Osteocyte (in vitro differentiated cells): ENCODE results near the gene XKR8. TPM values are rescaled to one million over a fixed set of nuclear protein-coding genes. Genes with fewer than 3 reads are reported as not detected.
"Not testable (repeated sequence)": the region's sequence is repeated elsewhere in the genome, so short reads cannot be mapped to it uniquely, and the experiment has no call there.

Experiments used
- DNase-seq: peaks from one replicate; pipeline ENCODE4 v3.0.0; 2021; ENCODE audit warnings: mixed read lengths; ENCODE audit not compliant: unreplicated experiment; ENCODE audit errors: extremely low spot score
- H3K27ac Mint-ChIP-seq: one replicate; pipeline ENCODE4 v1.8.0; 2021; ENCODE audit warnings: mild to moderate bottlenecking, mixed read lengths; ENCODE audit not compliant: unreplicated experiment
- H3K27me3 Mint-ChIP-seq: one replicate; pipeline ENCODE4 v1.8.0; 2021; ENCODE audit warnings: mixed read lengths; ENCODE audit not compliant: unreplicated experiment
- H3K36me3 Mint-ChIP-seq: one replicate; pipeline ENCODE4 v1.8.0; 2021; ENCODE audit warnings: mixed read lengths; ENCODE audit not compliant: unreplicated experiment
- H3K4me1 Mint-ChIP-seq: one replicate; pipeline ENCODE4 v1.8.0; 2021; ENCODE audit warnings: mixed read lengths; ENCODE audit not compliant: unreplicated experiment
- H3K4me3 Mint-ChIP-seq: one replicate; pipeline ENCODE4 v1.8.0; 2021; ENCODE audit warnings: mild to moderate bottlenecking, moderate library complexity, mixed read lengths; ENCODE audit not compliant: unreplicated experiment
- H3K9me3 Mint-ChIP-seq: one replicate; pipeline ENCODE4 v1.8.0; 2021; ENCODE audit warnings: mixed read lengths; ENCODE audit not compliant: unreplicated experiment
- total RNA-seq: library from RNA; stranded (reverse); gene quantifications from 2 replicates; pipeline ENCODE4 v1.2.1, GENCODE V29; 2021
- TF ChIP-seq, protein P1 (sequence below): fragments of 200-600 bp; sonication (generic); IDR thresholded peaks from 2 replicates; pipeline ENCODE4 v1.5.0; 2021; ENCODE audit warnings: antibody characterized with exemption, mild to moderate bottlenecking, moderate library complexity

The XKR8 gene
- total RNA-seq, 1 donor from 2014 or later, result 3.8 TPM

- TF ChIP-seq, protein P1, sequence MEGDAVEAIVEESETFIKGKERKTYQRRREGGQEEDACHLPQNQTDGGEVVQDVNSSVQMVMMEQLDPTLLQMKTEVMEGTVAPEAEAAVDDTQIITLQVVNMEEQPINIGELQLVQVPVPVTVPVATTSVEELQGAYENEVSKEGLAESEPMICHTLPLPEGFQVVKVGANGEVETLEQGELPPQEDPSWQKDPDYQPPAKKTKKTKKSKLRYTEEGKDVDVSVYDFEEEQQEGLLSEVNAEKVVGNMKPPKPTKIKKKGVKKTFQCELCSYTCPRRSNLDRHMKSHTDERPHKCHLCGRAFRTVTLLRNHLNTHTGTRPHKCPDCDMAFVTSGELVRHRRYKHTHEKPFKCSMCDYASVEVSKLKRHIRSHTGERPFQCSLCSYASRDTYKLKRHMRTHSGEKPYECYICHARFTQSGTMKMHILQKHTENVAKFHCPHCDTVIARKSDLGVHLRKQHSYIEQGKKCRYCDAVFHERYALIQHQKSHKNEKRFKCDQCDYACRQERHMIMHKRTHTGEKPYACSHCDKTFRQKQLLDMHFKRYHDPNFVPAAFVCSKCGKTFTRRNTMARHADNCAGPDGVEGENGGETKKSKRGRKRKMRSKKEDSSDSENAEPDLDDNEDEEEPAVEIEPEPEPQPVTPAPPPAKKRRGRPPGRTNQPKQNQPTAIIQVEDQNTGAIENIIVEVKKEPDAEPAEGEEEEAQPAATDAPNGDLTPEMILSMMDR, result no peak
- peaks cover 30% of the 10 kb centered on the region for H3K36me3 Mint-ChIP-seq
Observed at GRCh38 chr1:27994060-27994459, 34.3 kb downstream of the XKR8 start.

GRCh38 chr1:27994526-27994925, 34.8 kb downstream of the XKR8 start:
- H3K4me1 Mint-ChIP-seq, DNase-seq, H3K27me3 Mint-ChIP-seq, H3K4me3 Mint-ChIP-seq, H3K27ac Mint-ChIP-seq, H3K9me3 Mint-ChIP-seq: not testable (repeated sequence)
- H3K36me3 Mint-ChIP-seq, result peaks cover 29% of the 10 kb centered on the region

More at GRCh38 chr1:27994060-27994459, 34.3 kb downstream of the XKR8 start:
- Mint-ChIP-seq H3K27ac (no peak overlapping the region), H3K4me1 (no peaks in the 10 kb centered on the region), H3K4me3 (no peak overlapping the region), H3K27me3 (no peaks in the 10 kb centered on the region), H3K9me3 (no peaks in the 10 kb centered on the region)
- DNase-seq, result no peak

DNA sequence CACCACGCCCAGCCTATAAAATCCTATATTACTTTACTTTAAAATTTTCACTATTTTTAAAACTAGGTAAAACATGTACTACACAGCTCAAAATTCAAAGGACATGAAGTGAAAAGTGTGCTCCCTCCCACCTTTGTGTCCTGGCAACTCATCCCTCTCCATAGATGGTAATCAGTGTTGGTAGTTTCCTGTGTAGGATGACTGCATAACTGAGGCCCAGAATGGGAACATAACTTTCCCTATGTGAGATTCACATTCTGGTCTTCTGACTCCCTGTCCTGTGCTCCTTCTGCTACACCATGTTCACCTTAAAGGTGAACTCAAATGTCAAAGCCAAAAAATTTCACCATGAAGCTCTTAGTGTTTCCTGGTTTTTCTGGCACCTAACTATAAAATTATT, 39.3 kb downstream of the XKR8 start:
- Mint-ChIP-seq H3K4me3 (no peak overlapping the region), H3K9me3 (no peaks in the 10 kb centered on the region), H3K27ac (no peak overlapping the region), H3K4me1 (no peaks in the 10 kb centered on the region), H3K36me3 (peaks cover 21% of the 10 kb centered on the region), H3K27me3 (no peaks in the 10 kb centered on the region)
- no peak for DNase-seq
- TF ChIP-seq, protein P1, result no peak

DNA sequence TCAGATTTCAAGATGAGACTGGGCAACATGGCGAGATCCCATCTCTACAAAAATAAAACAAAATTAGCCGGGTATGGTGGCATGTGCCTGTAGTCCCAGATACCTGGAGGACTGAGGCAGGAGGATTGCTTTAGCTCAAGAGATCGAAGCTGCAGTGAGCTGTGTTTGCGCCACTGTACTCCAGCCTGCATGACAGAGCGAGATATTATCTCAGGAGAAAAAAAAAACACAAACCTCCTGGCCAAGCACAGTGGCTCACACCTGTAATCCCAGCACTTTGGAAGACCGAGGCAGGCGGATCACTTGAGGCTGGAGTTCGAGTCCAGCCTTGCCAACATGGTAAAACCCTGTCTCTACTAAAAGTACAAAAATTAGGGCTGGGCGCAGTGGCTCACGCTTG, 42.8 kb downstream of the XKR8 start:
- Mint-ChIP-seq H3K4me3 (no peak overlapping the region), H3K9me3 (no peaks in the 10 kb centered on the region), H3K4me1 (no peaks in the 10 kb centered on the region), H3K27me3 (no peaks in the 10 kb centered on the region), H3K27ac (no peak overlapping the region), H3K36me3 (peaks cover 22% of the 10 kb centered on the region)
- TF ChIP-seq, protein P1, result no peak
- DNase-seq, result no peak

DNA sequence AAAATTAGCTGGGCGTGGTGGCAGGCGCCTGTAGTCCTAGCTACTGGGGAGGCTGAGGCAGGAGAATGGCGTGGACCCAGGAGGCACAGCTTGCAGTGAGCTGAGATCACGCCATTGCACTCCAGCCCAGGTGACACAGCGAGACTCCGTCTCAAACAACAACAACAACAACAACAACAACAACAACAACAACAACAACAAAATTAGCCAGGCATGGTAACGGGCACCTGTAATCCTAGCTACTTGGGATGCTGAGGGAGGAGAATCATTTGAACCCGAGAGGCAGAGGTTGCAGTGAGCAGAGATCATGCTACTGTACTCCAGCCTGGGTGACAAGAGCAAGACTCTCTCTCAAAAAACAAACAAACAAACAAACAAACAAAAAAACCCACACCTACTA, 43.3 kb downstream of the XKR8 start:
- H3K27ac Mint-ChIP-seq, H3K4me1 Mint-ChIP-seq, H3K4me3 Mint-ChIP-seq, H3K27me3 Mint-ChIP-seq, DNase-seq, H3K9me3 Mint-ChIP-seq: not testable (repeated sequence)
- H3K36me3 Mint-ChIP-seq, result peaks cover 20% of the 10 kb centered on the region

DNA sequence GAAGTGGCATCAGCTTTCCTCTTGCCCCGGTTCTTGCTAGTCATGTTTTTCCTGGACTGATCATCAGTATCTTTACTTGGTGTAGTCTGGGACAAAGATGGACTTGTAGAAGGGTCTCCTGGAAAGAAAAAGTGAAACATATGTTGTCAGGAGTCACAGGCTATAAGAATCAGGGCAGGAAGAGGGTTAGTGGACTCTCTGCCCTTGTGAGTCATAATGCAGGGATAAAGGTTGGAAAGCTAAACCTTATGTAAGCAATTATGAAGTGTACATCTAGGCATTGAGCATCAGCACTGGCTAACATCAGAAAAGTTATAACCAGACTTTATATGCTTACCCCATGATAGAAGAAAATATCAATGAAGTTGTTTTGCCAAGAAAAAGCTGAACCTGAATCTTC, 51.2 kb downstream of the XKR8 start:
- no peak overlapping the region for H3K27ac Mint-ChIP-seq

More for the DNA sequence above, 51.2 kb downstream of the XKR8 start:
- TF ChIP-seq, protein P1, result no peak
- no peak for DNase-seq
- Mint-ChIP-seq H3K4me3 (no peak overlapping the region), H3K9me3 (no peaks in the 10 kb centered on the region), H3K4me1 (no peaks in the 10 kb centered on the region), H3K36me3 (peaks cover 26% of the 10 kb centered on the region), H3K27me3 (no peaks in the 10 kb centered on the region)

Other genes with a start within 250 kb of the XKR8 start
- 12.7 and 15.5 TPM in 2 replicates for gene FAM76A, start 234.0 kb upstream of the XKR8 start, total RNA-seq
- 40.5 and 44.5 TPM in 2 replicates for gene STX12, start 186.8 kb upstream of the XKR8 start, total RNA-seq
- 49.5 and 49.6 TPM in 2 replicates for gene PPP1R8, start 129.2 kb upstream of the XKR8 start, total RNA-seq
- gene THEMIS2, start 87.4 kb upstream of the XKR8 start, total RNA-seq, result 3.7 and 4.0 TPM in 2 replicates
- gene RPA2, start 45.4 kb upstream of the XKR8 start, total RNA-seq, result 20.4 and 21.3 TPM in 2 replicates
- not detected in 2 replicates for gene SMPDL3B, start 25.0 kb upstream of the XKR8 start, total RNA-seq
- 17.5 and 18.4 TPM in 2 replicates for gene EYA3, start 128.6 kb downstream of the XKR8 start, total RNA-seq
- 0.08 TPM in 1 of 2 replicates, not detected in the other for gene PTAFR, start 216.7 kb downstream of the XKR8 start, total RNA-seq